GM19238 (cell line): ENCODE measurements around the gene FBXO11.

Experiments
- DNase-seq: peaks from one replicate; pipeline ENCODE4 v3.0.0; 2011; ENCODE audit warnings: low spot score; ENCODE audit not compliant: insufficient read length

Gene FBXO11

GRCh38 chr2:47850198-47850597 lies 56.1 kb downstream of the FBXO11 start:
- no peak for DNase-seq

- DNase-seq, result no peak
These were observed 56.9 kb downstream of the FBXO11 start for GRCh38 chr2:47849368-47849767.

- DNase-seq, result no peak
These were observed 62.1 kb downstream of the FBXO11 start for GRCh38 chr2:47844162-47844561.

DNA sequence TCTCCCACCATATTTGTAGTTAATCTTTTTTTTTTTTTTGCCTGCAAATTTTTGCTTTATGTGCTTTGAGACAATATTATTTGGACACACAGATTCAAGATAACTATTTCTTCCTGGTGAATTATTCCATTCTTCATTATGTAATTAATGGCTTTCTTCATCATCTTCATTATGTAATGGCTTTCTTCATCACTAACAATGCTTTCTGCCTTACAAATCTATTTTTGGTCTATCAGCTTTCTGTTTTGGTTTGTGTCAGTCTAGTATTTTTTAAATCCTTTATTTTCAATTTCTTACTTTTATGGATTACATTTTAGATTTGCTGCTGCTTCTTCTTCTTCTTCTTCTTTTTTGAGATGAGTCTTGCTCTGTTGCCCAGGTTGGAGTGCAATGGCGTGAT lies 62.9 kb downstream of the FBXO11 start:
- no peak for DNase-seq

GRCh38 chr2:47842846-47843245 lies 63.5 kb downstream of the FBXO11 start:
- DNase-seq, result no peak

DNA sequence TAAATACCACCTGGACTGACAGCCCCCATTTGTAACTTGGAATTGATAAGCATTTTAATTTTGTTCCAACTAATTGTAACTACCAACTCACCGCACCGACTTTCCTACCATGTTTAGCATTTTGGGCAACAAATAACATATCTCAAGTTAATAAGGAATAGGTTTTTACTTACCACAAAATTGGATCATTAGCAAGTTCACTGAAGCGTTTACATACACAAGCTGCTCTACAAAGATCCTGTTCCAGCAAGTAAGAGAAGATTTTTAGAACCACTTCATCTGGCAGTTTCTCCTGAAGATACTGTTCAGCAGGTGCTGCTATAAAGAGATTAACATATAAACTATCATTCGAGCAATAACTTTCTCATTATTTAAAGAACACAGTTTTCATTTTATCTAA lies 67.6 kb downstream of the FBXO11 start:
- no peak for DNase-seq

DNA sequence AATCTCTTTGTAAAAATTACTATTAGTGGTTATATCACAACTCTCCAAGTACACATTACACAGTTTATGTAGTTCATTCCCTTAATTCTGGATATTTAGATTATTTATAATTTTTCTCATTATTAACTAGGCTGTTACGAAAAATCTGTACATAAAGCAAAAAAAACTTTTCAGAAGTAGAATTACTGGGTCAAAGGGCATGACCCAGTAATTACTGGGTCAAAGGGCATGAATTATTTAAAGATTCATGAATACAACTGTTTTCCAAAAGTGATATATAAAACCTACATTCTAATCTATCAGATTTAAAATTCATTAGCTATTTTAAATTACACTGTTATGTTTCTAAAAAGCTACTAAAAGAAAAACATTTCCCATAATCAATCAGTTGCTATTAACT lies 68.0 kb downstream of the FBXO11 start:
- DNase-seq, result no peak

DNA sequence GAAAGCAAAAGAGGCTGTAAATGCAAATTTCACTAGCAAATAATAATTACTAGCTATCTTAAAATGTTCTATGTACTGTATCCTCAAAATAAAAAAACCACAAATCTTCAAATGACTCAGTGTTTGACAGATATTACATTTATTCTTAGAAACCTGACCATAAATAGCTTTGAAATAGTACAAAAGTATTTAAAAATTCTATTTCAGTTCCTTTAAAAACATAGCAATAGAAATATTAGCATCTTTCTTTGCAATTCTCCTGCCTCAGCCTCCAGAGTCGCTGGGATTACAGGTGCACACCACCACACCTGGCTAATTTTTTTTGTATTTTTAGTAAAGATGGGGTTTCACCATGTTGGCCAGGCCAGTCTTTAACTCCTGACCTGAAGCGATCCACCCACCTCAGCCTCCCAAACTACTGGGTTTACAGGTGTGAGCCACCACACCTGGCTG lies 72.8 kb downstream of the FBXO11 start:
- DNase-seq, result no peak

GRCh38 chr2:47822518-47822917 lies 83.8 kb downstream of the FBXO11 start:
- DNase-seq, result no peak

GRCh38 chr2:47819834-47820233 lies 86.5 kb downstream of the FBXO11 start:
- no peak for DNase-seq

- DNase-seq, result no peak
These were observed 87.5 kb downstream of the FBXO11 start for GRCh38 chr2:47818777-47819176.

DNA sequence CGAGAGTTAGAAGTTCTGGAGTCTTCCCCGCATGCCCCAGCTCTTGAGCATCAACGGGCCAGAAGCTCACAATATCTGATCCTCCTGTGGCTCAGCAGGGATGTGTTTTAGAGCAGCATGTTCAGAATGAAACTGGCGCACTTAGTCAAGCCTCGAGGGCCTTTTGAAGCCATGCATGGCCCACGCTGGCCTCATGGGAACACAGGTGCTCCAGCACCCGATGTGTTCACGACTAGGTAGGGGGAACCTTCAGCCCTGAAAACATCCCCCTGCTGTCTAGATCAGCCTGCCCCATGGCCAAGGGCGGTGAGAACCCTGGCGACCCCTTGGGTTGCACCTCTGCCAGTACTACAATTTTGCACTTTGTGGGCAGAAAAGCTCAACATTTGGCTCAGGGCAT lies 90.5 kb downstream of the FBXO11 start:
- no peak for DNase-seq

GRCh38 chr2:47811668-47812067 lies 94.6 kb downstream of the FBXO11 start:
- no peak for DNase-seq

DNA sequence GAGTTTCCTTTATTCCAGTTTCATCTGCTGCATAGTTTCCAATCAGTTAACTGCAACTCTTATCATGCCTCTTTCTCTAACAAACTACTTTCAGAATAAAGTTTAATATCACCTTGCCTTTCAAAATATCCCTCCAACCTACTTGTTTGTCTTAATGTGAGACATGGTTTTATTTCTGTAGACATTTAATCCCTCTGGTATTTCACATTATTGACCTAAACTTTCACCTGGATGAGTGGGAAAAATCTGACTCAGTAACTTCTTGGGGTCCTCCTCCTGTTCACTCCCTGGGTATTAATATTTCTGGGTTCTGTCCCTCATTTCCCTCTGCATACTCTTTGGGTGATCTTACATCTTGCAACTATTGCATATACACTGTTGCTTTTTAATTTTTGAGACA lies 95.4 kb downstream of the FBXO11 start:
- no peak for DNase-seq

GRCh38 chr2:47809903-47810302 lies 96.4 kb downstream of the FBXO11 start:
- no peak for DNase-seq

GRCh38 chr2:47808614-47809013 lies 97.7 kb downstream of the FBXO11 start:
- no peak for DNase-seq

- DNase-seq, result no peak
These were observed 100.4 kb downstream of the FBXO11 start for GRCh38 chr2:47805850-47806249.

DNA sequence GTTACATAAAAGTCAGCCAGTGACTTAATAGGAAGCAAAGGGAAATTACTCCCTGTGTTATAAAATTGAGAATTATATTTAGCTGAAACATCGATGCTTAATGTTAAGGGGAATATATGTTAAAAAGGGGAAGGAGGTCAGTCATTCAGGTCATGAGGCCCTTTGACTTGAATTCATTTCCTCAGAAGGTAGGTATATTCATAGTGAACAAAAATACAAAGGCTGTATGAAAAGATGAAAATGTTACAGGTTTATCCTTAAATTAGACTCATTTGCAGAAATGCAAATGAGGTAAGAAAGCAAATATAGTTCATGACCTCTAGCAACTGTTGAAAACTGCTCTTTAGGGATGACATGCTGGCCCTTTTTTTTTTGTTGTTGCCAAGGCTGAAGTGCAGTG lies 102.5 kb downstream of the FBXO11 start:
- no peak for DNase-seq

GRCh38 chr2:47803363-47803762 lies 102.9 kb downstream of the FBXO11 start:
- DNase-seq, result no peak

GRCh38 chr2:47801118-47801517 lies 105.2 kb downstream of the FBXO11 start:
- no peak for DNase-seq

DNA sequence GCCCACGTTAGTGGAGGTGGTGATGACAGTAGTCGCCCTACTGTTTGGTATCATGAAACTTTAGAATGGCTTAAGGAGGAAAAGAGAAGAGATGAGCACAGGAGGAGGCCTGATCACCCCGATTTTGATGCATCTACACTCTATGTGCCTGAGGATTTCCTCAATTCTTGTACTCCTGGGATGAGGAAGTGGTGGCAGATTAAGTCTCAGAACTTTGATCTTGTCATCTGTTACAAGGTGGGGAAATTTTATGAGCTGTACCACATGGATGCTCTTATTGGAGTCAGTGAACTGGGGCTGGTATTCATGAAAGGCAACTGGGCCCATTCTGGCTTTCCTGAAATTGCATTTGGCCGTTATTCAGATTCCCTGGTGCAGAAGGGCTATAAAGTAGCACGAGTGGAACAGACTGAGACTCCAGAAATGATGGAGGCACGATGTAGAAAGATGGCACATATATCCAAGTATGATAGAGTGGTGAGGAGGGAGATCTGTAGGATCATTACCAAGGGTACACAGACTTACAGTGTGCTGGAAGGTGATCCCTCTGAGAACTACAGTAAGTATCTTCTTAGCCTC lies 107.2 kb downstream of the FBXO11 start:
- DNase-seq, result no peak

GRCh38 chr2:47798631-47799030 lies 107.7 kb downstream of the FBXO11 start:
- DNase-seq, result no peak

DNA sequence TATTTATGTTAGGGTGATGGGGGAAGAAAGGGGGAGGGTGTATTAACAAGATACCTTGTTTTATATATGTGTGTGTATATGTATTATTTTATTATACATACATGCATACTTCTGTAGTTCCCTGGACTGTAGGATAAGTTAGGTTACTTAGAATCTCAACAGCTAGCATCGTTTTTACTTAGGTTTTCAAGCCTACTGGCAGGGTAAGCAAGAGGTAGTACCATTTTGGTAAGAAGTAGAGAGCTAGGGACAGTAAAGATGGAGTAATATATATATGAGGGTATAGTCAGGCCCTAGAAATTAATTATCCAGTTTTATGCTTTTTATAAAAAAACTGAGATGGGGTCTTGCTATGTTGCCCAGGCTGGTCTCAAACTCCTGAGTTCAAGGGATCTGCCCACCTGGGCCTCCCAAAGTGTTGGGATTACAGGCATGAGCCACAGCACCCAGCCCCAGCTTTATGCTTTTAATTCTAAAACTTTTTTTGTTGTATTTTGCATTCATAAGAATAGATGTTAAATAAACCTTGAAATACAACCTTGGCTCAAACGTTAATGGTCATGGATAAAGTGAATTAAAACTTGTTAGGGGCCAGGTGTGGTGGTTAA lies 110.1 kb downstream of the FBXO11 start:
- no peak for DNase-seq

- DNase-seq, result no peak
These were observed 120.3 kb downstream of the FBXO11 start for GRCh38 chr2:47785986-47786385.
